Cardiac muscle cell (in vitro differentiated cells and primary cell): ENCODE measurements around the gene CHAF1A. TPM values are rescaled to one million over a fixed set of nuclear protein-coding genes. Genes with fewer than 3 reads are reported as not detected.

Experiments used
- DNase-seq, 2 donors: peaks; one replicate each; pipeline versions ENCODE4 v3.0.0 to v3.0.0-alpha.2; 2010 to 2017; ENCODE audit warnings: low read depth in 1 of 2, low spot score in 1 of 2
- H3K27ac ChIP-seq: fragments of 200-600 bp; sonication (generic); 2 replicates; pipeline ENCODE4 v1.5.1; 2016
- H3K27me3 ChIP-seq: fragments of 200-600 bp; sonication (generic); 2 replicates; pipeline ENCODE4 v1.6.0; 2016; ENCODE audit warnings: control low read depth
- H3K36me3 ChIP-seq: fragments of 200-600 bp; sonication (generic); 2 replicates; pipeline ENCODE4 v1.5.1; 2016; ENCODE audit warnings: control low read depth
- H3K4me1 ChIP-seq: fragments of 200-600 bp; sonication (generic); 2 replicates; pipeline ENCODE4 v1.8.1; 2017; ENCODE audit warnings: low read depth, mild to moderate bottlenecking, mixed run types
- H3K4me3 ChIP-seq: fragments of 200-600 bp; sonication (generic); 2 replicates; pipeline ENCODE4 v1.5.1; 2016; ENCODE audit warnings: mild to moderate bottlenecking
- H3K9me3 ChIP-seq: fragments of 200-600 bp; sonication (generic); 2 replicates; pipeline ENCODE4 v1.5.1; 2017; ENCODE audit warnings: low read depth, mild to moderate bottlenecking, control low read depth
- polyA plus RNA-seq: library from polyadenylated mRNA; unstranded; fragments of >200 nt; fragmentation: Nextera tagmentation; extraction: Ambion mirVana; gene quantifications from 2 replicates; pipeline ENCODE4 v1.2.1, GENCODE V29; 2016
- total RNA-seq: library from RNA; depleted of rRNA; stranded (reverse); fragments of >200 nt; gene quantifications from 2 replicates; pipeline ENCODE4 v1.2.3, GENCODE V29; 2016
- TF ChIP-seq, protein P1 (sequence below): IDR thresholded peaks from 2 replicates; pipeline ENCODE4 v1.5.1; 2012; ENCODE audit warnings: low read depth, mild to moderate bottlenecking, low read length

Gene CHAF1A
- total and polyA plus RNA-seq, 2 experiments from 2014 or later, result 15.3 to 38.9 TPM

DNA sequence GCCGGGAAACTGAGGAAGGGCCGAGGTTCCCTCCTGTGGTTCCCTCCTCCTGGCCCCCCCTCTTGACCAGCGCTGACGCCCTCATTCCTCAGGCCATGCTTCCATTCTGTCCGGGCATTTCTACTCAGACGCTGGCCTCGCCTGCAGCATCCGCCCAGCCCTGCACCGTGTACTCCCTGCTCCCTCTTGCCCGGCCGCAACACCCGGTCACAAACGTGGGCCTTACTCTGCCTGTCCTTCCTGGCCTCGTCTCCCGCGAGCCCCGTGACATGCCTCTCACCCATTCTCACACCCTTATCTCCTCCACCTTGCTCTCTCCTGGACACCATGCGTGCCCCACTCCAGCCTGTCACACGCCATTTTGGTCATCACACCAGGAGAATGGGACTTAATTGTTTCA, 80.9 kb downstream of the CHAF1A start:
- Histone ChIP-seq H3K27ac (no peak overlapping the region), H3K4me1 (no peaks in the 10 kb centered on the region), H3K36me3 (no peaks in the 10 kb centered on the region), H3K4me3 (no peak overlapping the region), H3K27me3 (no peaks in the 10 kb centered on the region), H3K9me3 (no peaks in the 10 kb centered on the region)
- no peak for DNase-seq
- TF ChIP-seq, protein P1, sequence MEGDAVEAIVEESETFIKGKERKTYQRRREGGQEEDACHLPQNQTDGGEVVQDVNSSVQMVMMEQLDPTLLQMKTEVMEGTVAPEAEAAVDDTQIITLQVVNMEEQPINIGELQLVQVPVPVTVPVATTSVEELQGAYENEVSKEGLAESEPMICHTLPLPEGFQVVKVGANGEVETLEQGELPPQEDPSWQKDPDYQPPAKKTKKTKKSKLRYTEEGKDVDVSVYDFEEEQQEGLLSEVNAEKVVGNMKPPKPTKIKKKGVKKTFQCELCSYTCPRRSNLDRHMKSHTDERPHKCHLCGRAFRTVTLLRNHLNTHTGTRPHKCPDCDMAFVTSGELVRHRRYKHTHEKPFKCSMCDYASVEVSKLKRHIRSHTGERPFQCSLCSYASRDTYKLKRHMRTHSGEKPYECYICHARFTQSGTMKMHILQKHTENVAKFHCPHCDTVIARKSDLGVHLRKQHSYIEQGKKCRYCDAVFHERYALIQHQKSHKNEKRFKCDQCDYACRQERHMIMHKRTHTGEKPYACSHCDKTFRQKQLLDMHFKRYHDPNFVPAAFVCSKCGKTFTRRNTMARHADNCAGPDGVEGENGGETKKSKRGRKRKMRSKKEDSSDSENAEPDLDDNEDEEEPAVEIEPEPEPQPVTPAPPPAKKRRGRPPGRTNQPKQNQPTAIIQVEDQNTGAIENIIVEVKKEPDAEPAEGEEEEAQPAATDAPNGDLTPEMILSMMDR, result no peak

DNA sequence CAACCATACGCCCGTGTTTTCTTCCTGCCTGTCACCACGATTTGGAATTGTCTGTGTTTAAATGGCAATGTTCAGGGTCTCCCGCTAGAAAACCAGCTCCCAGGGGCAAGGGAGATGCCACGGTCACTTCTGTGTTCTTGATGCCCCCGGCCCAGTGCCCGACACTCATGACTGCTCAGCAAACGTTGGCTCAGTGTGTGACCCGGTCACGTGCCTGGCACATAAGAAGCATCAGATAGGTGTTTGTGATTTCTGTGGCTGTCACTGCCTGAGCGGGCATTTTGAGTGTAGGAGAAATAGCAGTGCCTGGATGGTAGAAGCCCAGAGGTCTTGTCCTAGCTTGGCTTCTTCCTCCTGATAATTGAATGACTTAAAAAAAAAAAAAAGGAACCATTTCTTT, 85.1 kb downstream of the CHAF1A start:
- H3K4me1 ChIP-seq, result no peaks in the 10 kb centered on the region
- TF ChIP-seq, protein P1, result no peak
- no peak for DNase-seq
- H3K4me3 ChIP-seq, result no peak overlapping the region
- no peaks in the 10 kb centered on the region for H3K9me3 ChIP-seq
- no peaks in the 10 kb centered on the region for H3K27me3 ChIP-seq
- H3K36me3 ChIP-seq, result peaks cover 13% of the 10 kb centered on the region
- H3K27ac ChIP-seq, result no peak overlapping the region

DNA sequence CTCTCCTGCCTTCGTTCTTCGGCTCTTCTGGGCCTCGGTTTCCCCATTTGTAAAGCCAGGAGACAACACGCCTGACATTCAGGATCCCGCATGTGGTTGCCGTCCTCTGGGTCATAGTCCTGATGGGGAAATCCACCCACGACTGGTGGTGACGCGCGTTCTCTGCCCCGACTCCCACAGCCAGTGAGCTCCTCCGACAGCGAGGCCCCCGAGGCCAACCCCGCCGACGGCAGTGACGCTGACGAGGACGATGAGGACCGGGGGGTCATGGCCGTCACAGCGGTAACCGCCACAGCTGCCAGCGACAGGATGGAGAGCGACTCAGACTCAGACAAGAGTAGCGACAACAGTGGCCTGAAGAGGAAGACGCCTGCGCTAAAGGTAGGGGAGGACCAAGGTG, 86.1 kb downstream of the CHAF1A start:
- Histone ChIP-seq H3K9me3 (no peaks in the 10 kb centered on the region), H3K27me3 (no peaks in the 10 kb centered on the region), H3K4me3 (no peak overlapping the region), H3K36me3 (peaks cover 17% of the 10 kb centered on the region), H3K4me1 (no peaks in the 10 kb centered on the region), H3K27ac (no peak overlapping the region)
- TF ChIP-seq, protein P1, result no peak
- DNase-seq, result no peak

DNA sequence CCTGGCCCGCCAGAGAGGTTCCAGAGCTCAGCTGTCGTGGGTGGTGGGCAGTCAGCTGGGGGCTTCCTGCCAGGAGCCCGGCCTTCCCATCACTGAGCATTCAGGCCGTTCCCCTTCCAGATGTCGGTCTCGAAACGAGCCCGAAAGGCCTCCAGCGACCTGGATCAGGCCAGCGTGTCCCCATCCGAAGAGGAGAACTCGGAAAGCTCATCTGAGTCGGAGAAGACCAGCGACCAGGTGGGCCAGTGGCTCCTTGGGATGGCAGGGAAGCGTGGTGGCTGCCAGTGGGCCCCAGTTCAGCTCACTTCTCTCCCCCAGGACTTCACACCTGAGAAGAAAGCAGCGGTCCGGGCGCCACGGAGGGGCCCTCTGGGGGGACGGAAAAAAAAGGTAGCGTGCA, 89.0 kb downstream of the CHAF1A start:
- Histone ChIP-seq H3K27ac (no peak overlapping the region), H3K36me3 (peaks cover 23% of the 10 kb centered on the region), H3K4me1 (no peaks in the 10 kb centered on the region), H3K9me3 (no peaks in the 10 kb centered on the region), H3K4me3 (no peak overlapping the region), H3K27me3 (no peaks in the 10 kb centered on the region)
- TF ChIP-seq, protein P1, result no peak
- no peak for DNase-seq

DNA sequence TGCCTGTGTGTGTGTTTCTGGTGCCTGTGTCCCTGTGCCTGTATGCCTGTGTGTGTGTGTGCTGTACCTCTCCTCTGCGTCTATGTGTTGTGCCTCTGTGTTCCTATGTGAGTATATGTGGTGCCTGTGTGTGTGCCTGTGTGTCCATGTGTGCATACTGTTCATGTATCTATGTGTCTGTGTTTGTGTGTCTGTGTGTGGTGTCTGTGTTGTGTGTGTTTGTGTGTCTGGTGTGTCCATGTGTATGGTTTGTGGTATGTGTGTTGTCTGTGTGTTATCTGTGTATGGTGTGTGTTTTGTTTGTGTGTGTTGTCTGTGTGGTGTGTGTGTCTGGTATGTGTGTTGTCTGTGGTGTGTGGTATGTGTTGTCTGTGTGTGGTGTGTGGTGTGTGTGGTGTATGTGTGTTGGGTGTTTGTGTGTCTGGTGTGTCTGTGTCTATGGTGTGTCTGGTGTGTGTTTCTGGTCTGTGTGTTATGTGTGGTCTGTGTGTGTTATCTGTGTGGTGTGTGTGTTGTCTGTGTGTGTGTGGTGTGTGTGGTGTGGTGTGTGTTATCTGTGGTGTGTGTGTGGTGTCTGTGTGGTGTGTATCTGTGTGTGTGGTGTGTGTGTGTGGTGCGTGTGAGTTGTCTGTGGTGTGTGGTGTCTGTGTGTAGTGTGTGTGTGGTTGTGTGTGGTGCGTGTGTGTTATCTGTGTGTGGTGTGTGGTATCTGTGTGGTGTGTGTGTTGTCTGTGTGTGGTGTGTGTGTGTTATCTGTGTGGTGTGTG, 90.1 kb downstream of the CHAF1A start:
- no peak overlapping the region for H3K27ac ChIP-seq
- no peaks in the 10 kb centered on the region for H3K9me3 ChIP-seq
- H3K36me3 ChIP-seq, result peaks cover 29% of the 10 kb centered on the region
- H3K27me3 ChIP-seq, result no peaks in the 10 kb centered on the region
- TF ChIP-seq, protein P1, result no peak
- H3K4me1 ChIP-seq, result no peaks in the 10 kb centered on the region
- H3K4me3 ChIP-seq, result no peak overlapping the region
- DNase-seq, result no peak

Other genes with a start within 250 kb of the CHAF1A start
- not detected in 2 replicates for gene CREB3L3, start 249.0 kb upstream of the CHAF1A start, total RNA-seq
- not detected in 2 replicates for gene CREB3L3, start 249.0 kb upstream of the CHAF1A start, polyA plus RNA-seq
- 29.5 and 34.2 TPM in 2 replicates for gene SIRT6, start 220.1 kb upstream of the CHAF1A start, total RNA-seq
- 8.8 and 11.3 TPM in 2 replicates for gene SIRT6, start 220.1 kb upstream of the CHAF1A start, polyA plus RNA-seq
- gene ANKRD24, start 220.0 kb upstream of the CHAF1A start, total RNA-seq, result 4.6 and 7.4 TPM in 2 replicates
- gene ANKRD24, start 220.0 kb upstream of the CHAF1A start, polyA plus RNA-seq, result 3.5 and 6.2 TPM in 2 replicates
- not detected in 2 replicates for gene EBI3, start 173.1 kb upstream of the CHAF1A start, total RNA-seq
- gene EBI3, start 173.1 kb upstream of the CHAF1A start, polyA plus RNA-seq, result 0.44 TPM in 1 of 2 replicates, not detected in the other
- gene YJU2, start 155.6 kb upstream of the CHAF1A start, total RNA-seq, result 27.5 and 30.4 TPM in 2 replicates
- gene YJU2, start 155.6 kb upstream of the CHAF1A start, polyA plus RNA-seq, result 19.1 and 24.7 TPM in 2 replicates
- 78.4 and 144 TPM in 2 replicates for gene SHD, start 123.4 kb upstream of the CHAF1A start, total RNA-seq
- 93.2 and 129 TPM in 2 replicates for gene SHD, start 123.4 kb upstream of the CHAF1A start, polyA plus RNA-seq
- 0.92 and 2.5 TPM in 2 replicates for gene TMIGD2, start 100.3 kb upstream of the CHAF1A start, total RNA-seq
- 0.84 and 2.9 TPM in 2 replicates for gene TMIGD2, start 100.3 kb upstream of the CHAF1A start, polyA plus RNA-seq
- gene FSD1, start 98.0 kb upstream of the CHAF1A start, total RNA-seq, result 16.3 and 24.7 TPM in 2 replicates
- 18.5 and 23.2 TPM in 2 replicates for gene FSD1, start 98.0 kb upstream of the CHAF1A start, polyA plus RNA-seq
- 12.3 and 18.0 TPM in 2 replicates for gene STAP2, start 63.8 kb upstream of the CHAF1A start, total RNA-seq
- 18.7 and 20.3 TPM in 2 replicates for gene STAP2, start 63.8 kb upstream of the CHAF1A start, polyA plus RNA-seq
- gene MPND, start 59.1 kb upstream of the CHAF1A start, total RNA-seq, result 14.4 and 19.8 TPM in 2 replicates
- gene MPND, start 59.1 kb upstream of the CHAF1A start, polyA plus RNA-seq, result 19.2 and 24.3 TPM in 2 replicates
- 87.2 and 97.9 TPM in 2 replicates for gene SH3GL1, start 2.1 kb upstream of the CHAF1A start, total RNA-seq
- 92.6 and 92.8 TPM in 2 replicates for gene SH3GL1, start 2.1 kb upstream of the CHAF1A start, polyA plus RNA-seq
- gene UBXN6, start 55.2 kb downstream of the CHAF1A start, total RNA-seq, result 147 and 192 TPM in 2 replicates
- gene UBXN6, start 55.2 kb downstream of the CHAF1A start, polyA plus RNA-seq, result 33.7 and 46.2 TPM in 2 replicates
- 186 and 246 TPM in 2 replicates for gene HDGFL2, start 69.7 kb downstream of the CHAF1A start, total RNA-seq
- 123 and 140 TPM in 2 replicates for gene HDGFL2, start 69.7 kb downstream of the CHAF1A start, polyA plus RNA-seq
- 0.07 and 0.42 TPM in 2 replicates for gene PLIN4, start 115.8 kb downstream of the CHAF1A start, total RNA-seq
- 0.54 and 0.81 TPM in 2 replicates for gene PLIN4, start 115.8 kb downstream of the CHAF1A start, polyA plus RNA-seq
- 4.5 and 10.1 TPM in 2 replicates for gene PLIN5, start 132.6 kb downstream of the CHAF1A start, total RNA-seq
- gene PLIN5, start 132.6 kb downstream of the CHAF1A start, polyA plus RNA-seq, result 8.7 and 10.8 TPM in 2 replicates
- gene LRG1, start 137.4 kb downstream of the CHAF1A start, total RNA-seq, result 0.49 and 0.66 TPM in 2 replicates
- 0.54 and 0.68 TPM in 2 replicates for gene LRG1, start 137.4 kb downstream of the CHAF1A start, polyA plus RNA-seq
- 74.8 and 130 TPM in 2 replicates for gene SEMA6B, start 157.0 kb downstream of the CHAF1A start, total RNA-seq
- 10.5 and 23.0 TPM in 2 replicates for gene SEMA6B, start 157.0 kb downstream of the CHAF1A start, polyA plus RNA-seq
- gene TNFAIP8L1, start 236.9 kb downstream of the CHAF1A start, total RNA-seq, result 2.2 and 18.1 TPM in 2 replicates
- 5.1 and 18.7 TPM in 2 replicates for gene TNFAIP8L1, start 236.9 kb downstream of the CHAF1A start, polyA plus RNA-seq